OCI-M1 (cell line): Measurements from ENCODE around the gene NUPR2.
"Not testable (repeated sequence)": the region's sequence is repeated elsewhere in the genome, so short reads cannot be mapped to it uniquely, and the experiment has no call there.

ENCODE experiments used
- DNase-seq: peaks from one replicate; lab custom pipeline; 2025; lab: John Stamatoyannopoulos, UW

Gene NUPR2

GRCh38 chr7:56086761-56087160 is 29.5 kb downstream of the NUPR2 start:
- no peak for DNase-seq

- no peak for DNase-seq
These were observed 32.9 kb downstream of the NUPR2 start for GRCh38 chr7:56083150-56083785.

- DNase-seq = no peak
These were observed 34.4 kb downstream of the NUPR2 start for GRCh38 chr7:56081626-56082340.

GRCh38 chr7:56080726-56081435 is 35.3 kb downstream of the NUPR2 start:
- not testable (repeated sequence) for DNase-seq

GRCh38 chr7:56079450-56080185 is 36.6 kb downstream of the NUPR2 start:
- DNase-seq = no peak

GRCh38 chr7:56078196-56078595 is 38.0 kb downstream of the NUPR2 start:
- DNase-seq = no peak

- DNase-seq = no peak
These were observed 38.5 kb downstream of the NUPR2 start for GRCh38 chr7:56077681-56078080.

GRCh38 chr7:56074371-56074791 is 41.8 kb downstream of the NUPR2 start:
- peak; percentile 68 for DNase-seq

GRCh38 chr7:56066376-56066775 is 49.8 kb downstream of the NUPR2 start:
- not testable (repeated sequence) for DNase-seq
